Right lobe of liver (tissue), 4 donors: Measurements from ENCODE around the gene DNAJB9.

Source experiments
- CTCF ChIP-seq, 4 donors: fragments of 200-600 bp in 3 of 4; fragments of 450-650 bp in 1 of 4; IDR thresholded peaks; one replicate each; pipeline versions ENCODE4 v1.5.1 to v1.8.0; 2016 to 2022; ENCODE audit warnings: antibody characterized with exemption in 4 of 4, mild to moderate bottlenecking in 2 of 4
- POLR2A ChIP-seq: fragments of 450-650 bp; IDR thresholded peaks from one replicate; pipeline ENCODE4 v1.6.1; 2017; ENCODE audit warnings: antibody characterized with exemption, mild to moderate bottlenecking
- donor health status: DM: no; HTN: no; CAD: no.
- donor health status: DM: no; HTN: no; CAD: no.
- donor health status: DM: no; HTN: yes; CAD: no.

GRCh38 chr7:108535257-108535656 lies 34.4 kb upstream of the DNAJB9 start:
- TF ChIP-seq CTCF (IDR thresholded peaks at IDR 0.05) (no peak), POLR2A (no peak)
